IPS DF 6.9 (cell line): ENCODE data around the gene AOPEP.

Source experiments
- DNase-seq: peaks from one replicate; pipeline ENCODE4 v3.0.0-alpha.2; 2013; ENCODE audit warnings: low read depth, low spot score
- H3K27ac ChIP-seq: one replicate; pipeline ENCODE4 v1.5.1; 2013; ENCODE audit warnings: low read length, control low read depth
- H3K27me3 ChIP-seq: 2 replicates; pipeline ENCODE4 v1.6.1; 2013; ENCODE audit warnings: mild to moderate bottlenecking, low read length; ENCODE audit not compliant: control insufficient read depth, insufficient read depth
- H3K36me3 ChIP-seq: 2 replicates; pipeline ENCODE4 v1.6.1; 2013; ENCODE audit warnings: low read length; ENCODE audit not compliant: control insufficient read depth, insufficient read depth
- H3K4me1 ChIP-seq: 2 replicates; pipeline ENCODE4 v1.6.1; 2013; ENCODE audit warnings: low read length; ENCODE audit not compliant: control insufficient read depth, insufficient read depth
- H3K4me3 ChIP-seq: 2 replicates; pipeline ENCODE4 v1.5.1; 2013; ENCODE audit warnings: mild to moderate bottlenecking, low read length
- H3K9me3 ChIP-seq: 2 replicates; pipeline ENCODE4 v1.6.1; 2013; ENCODE audit warnings: low read length, inconsistent platforms; ENCODE audit not compliant: control insufficient read depth, insufficient read depth
- WGBS: extraction: QIAGEN DNeasy Blood & Tissue Kit; methylation state at CpG from one replicate; pipeline ENCODE4 v1.1.7; 2013; ENCODE audit warnings: mixed read lengths, missing lambda C conversion rate; ENCODE audit not compliant: insufficient read length, insufficient coverage; 5-methylcytosine and 5-hydroxymethylcytosine counted together

Gene AOPEP

GRCh38 chr9:95102572-95102971 is 376.1 kb downstream of the AOPEP start:
- H3K4me3 ChIP-seq: no peak overlapping the region
- no peak overlapping the region for H3K27ac ChIP-seq
- H3K27me3 ChIP-seq: no peaks in the 10 kb centered on the region
- no CpG with 5 or more reads among the region's 18 CpGs for WGBS
- no peak for DNase-seq
- no peaks in the 10 kb centered on the region for H3K9me3 ChIP-seq
- no peaks in the 10 kb centered on the region for H3K36me3 ChIP-seq
- H3K4me1 ChIP-seq: no peaks in the 10 kb centered on the region

- Histone ChIP-seq H3K27me3 (no peaks in the 10 kb centered on the region), H3K27ac (no peak overlapping the region), H3K4me3 (no peak overlapping the region), H3K36me3 (no peaks in the 10 kb centered on the region), H3K4me1 (no peaks in the 10 kb centered on the region), H3K9me3 (no peaks in the 10 kb centered on the region)
- no peak for DNase-seq
- no CpG with 5 or more reads among the region's 15 CpGs for WGBS
Observed at GRCh38 chr9:95103281-95103771, 376.8 kb downstream of the AOPEP start.

GRCh38 chr9:95103871-95104580 is 377.5 kb downstream of the AOPEP start:
- WGBS: no CpG with 5 or more reads among the region's 20 CpGs
- no peak for DNase-seq
- H3K27me3 ChIP-seq: no peaks in the 10 kb centered on the region

GRCh38 chr9:95104581-95104960 is 378.1 kb downstream of the AOPEP start:
- Histone ChIP-seq H3K4me3 (no peak overlapping the region), H3K9me3 (no peaks in the 10 kb centered on the region), H3K27ac (no peak overlapping the region), H3K4me1 (no peaks in the 10 kb centered on the region), H3K36me3 (no peaks in the 10 kb centered on the region), H3K27me3 (no peaks in the 10 kb centered on the region)
- no peak for DNase-seq
- WGBS: no CpG with 5 or more reads among the region's 8 CpGs

More at GRCh38 chr9:95103871-95104580, 377.5 kb downstream of the AOPEP start:
- Histone ChIP-seq H3K9me3 (no peaks in the 10 kb centered on the region), H3K36me3 (no peaks in the 10 kb centered on the region), H3K27ac (no peak overlapping the region), H3K4me1 (no peaks in the 10 kb centered on the region), H3K4me3 (no peak overlapping the region)

- no peak overlapping the region for H3K4me3 ChIP-seq
- no peaks in the 10 kb centered on the region for H3K4me1 ChIP-seq
- no peaks in the 10 kb centered on the region for H3K27me3 ChIP-seq
- no peak for DNase-seq
- WGBS: no CpG with 5 or more reads among the region's 12 CpGs
- no peak overlapping the region for H3K27ac ChIP-seq
- H3K36me3 ChIP-seq: no peaks in the 10 kb centered on the region
- no peaks in the 10 kb centered on the region for H3K9me3 ChIP-seq
Observed at GRCh38 chr9:95104980-95105379, 378.5 kb downstream of the AOPEP start.

- Histone ChIP-seq H3K4me3 (no peak overlapping the region), H3K36me3 (no peaks in the 10 kb centered on the region), H3K9me3 (no peaks in the 10 kb centered on the region), H3K4me1 (no peaks in the 10 kb centered on the region), H3K27ac (no peak overlapping the region), H3K27me3 (no peaks in the 10 kb centered on the region)
- DNase-seq: no peak
- WGBS: no CpG with 5 or more reads among the region's 13 CpGs
Observed at GRCh38 chr9:95105519-95106287, 379.2 kb downstream of the AOPEP start.

GRCh38 chr9:95107001-95107749 is 380.7 kb downstream of the AOPEP start:
- H3K27ac ChIP-seq: no peak overlapping the region
- H3K4me1 ChIP-seq: no peaks in the 10 kb centered on the region
- no peaks in the 10 kb centered on the region for H3K27me3 ChIP-seq
- no peak for DNase-seq
- WGBS: no CpG with 5 or more reads among the region's 18 CpGs
- H3K36me3 ChIP-seq: no peaks in the 10 kb centered on the region
- no peak overlapping the region for H3K4me3 ChIP-seq
- no peaks in the 10 kb centered on the region for H3K9me3 ChIP-seq

- H3K36me3 ChIP-seq: no peaks in the 10 kb centered on the region
- no CpG with 5 or more reads among the region's 14 CpGs for WGBS
Observed at GRCh38 chr9:95107976-95108375, 381.5 kb downstream of the AOPEP start.

DNA sequence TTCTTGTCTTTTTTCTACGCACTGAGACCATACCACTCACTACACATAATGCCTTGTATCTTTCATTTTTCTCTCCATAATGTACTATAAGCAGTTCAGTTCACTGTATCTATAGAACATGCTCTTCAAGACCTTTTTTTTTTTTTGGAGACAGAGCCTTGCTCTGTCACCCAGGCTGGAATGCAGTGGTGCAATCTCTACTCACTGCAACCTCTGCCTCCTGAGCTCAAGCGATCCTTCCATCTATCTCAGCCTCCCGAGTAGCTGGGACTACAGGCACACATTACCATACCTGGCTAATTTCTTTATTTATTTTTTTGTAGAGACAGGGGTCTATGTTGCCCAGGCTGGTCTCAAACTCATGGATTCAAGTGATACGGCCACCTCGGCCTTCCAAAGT is 382.3 kb downstream of the AOPEP start:
- H3K36me3 ChIP-seq: no peaks in the 10 kb centered on the region
- H3K9me3 ChIP-seq: no peaks in the 10 kb centered on the region
- H3K27ac ChIP-seq: no peak overlapping the region
- no peaks in the 10 kb centered on the region for H3K4me1 ChIP-seq
- H3K4me3 ChIP-seq: no peak overlapping the region
- DNase-seq: no peak
- H3K27me3 ChIP-seq: no peaks in the 10 kb centered on the region
- no CpG with 5 or more reads among the region's 5 CpGs for WGBS

More at GRCh38 chr9:95107976-95108375, 381.5 kb downstream of the AOPEP start:
- Histone ChIP-seq H3K9me3 (no peaks in the 10 kb centered on the region), H3K4me3 (no peak overlapping the region), H3K27ac (no peak overlapping the region), H3K27me3 (no peaks in the 10 kb centered on the region), H3K4me1 (no peaks in the 10 kb centered on the region)
- no peak for DNase-seq

GRCh38 chr9:95109456-95109855 is 383.0 kb downstream of the AOPEP start:
- Histone ChIP-seq H3K27me3 (no peaks in the 10 kb centered on the region), H3K27ac (no peak overlapping the region), H3K4me1 (no peaks in the 10 kb centered on the region), H3K4me3 (no peak overlapping the region), H3K36me3 (no peaks in the 10 kb centered on the region), H3K9me3 (no peaks in the 10 kb centered on the region)
- no CpG with 5 or more reads among the region's 8 CpGs for WGBS
- no peak for DNase-seq
